Measurements from ENCODE around the gene LIMCH1.

- TF ChIP-seq POLR2A (IDR thresholded peaks at IDR 0.05) (no peak), CTCF (IDR thresholded peaks at IDR 0.05) (no peak)
These were observed 5.6 kb upstream of the LIMCH1 start for GRCh38 chr4:41532336-41532735.

All from body of pancreas (tissue), 4 donors.